ENCODE data around the gene RPS2.

Gene RPS2

GRCh38 chr16:1918351-1919326 lies 46.0 kb downstream of the RPS2 start, which contains the start of gene HS3ST6:
Gene HS3ST6 (minus strand): TSS chr16:1918415. CDS start chr16:1918323, 92 bp downstream.
- DNase-seq (ENCODE audit: low spot score): no peak

- DNase-seq (ENCODE audit: low spot score): no peak
Measured at GRCh38 chr16:1917665-1918350, 46.8 kb downstream of the RPS2 start.

- no peak for DNase-seq (ENCODE audit: low spot score)
Measured at GRCh38 chr16:1917056-1917664, 47.5 kb downstream of the RPS2 start.

GRCh38 chr16:1916640-1916990 lies 48.0 kb downstream of the RPS2 start:
- DNase-seq (ENCODE audit: low spot score): no peak

- no peak for DNase-seq (ENCODE audit: low spot score)
Measured at GRCh38 chr16:1915732-1916639, 48.6 kb downstream of the RPS2 start.

- no peak for DNase-seq (ENCODE audit: low spot score)
Measured at GRCh38 chr16:1914988-1915387, 49.6 kb downstream of the RPS2 start.

GRCh38 chr16:1914084-1914608 lies 50.5 kb downstream of the RPS2 start:
- DNase-seq (ENCODE audit: low spot score): no peak

- no peak for DNase-seq (ENCODE audit: low spot score)
Measured at GRCh38 chr16:1913327-1914083, 51.1 kb downstream of the RPS2 start.

GRCh38 chr16:1912215-1912543 lies 52.4 kb downstream of the RPS2 start:
- no peak for DNase-seq (ENCODE audit: low spot score)
